Stomach (tissue), 9 donors: Measurements from ENCODE around the gene INSR. TPM values are rescaled to one million over a fixed set of nuclear protein-coding genes. Genes with fewer than 3 reads are reported as not detected.

Experiments
- DNase-seq, 2 donors: peaks; one replicate each; pipeline versions ENCODE4 v3.0.0 to v3.0.0-alpha.2; 2013 to 2019
- H3K27ac ChIP-seq, 5 donors: fragments of 200-600 bp in 4 of 5; sonication (generic) in 4 of 5; one replicate each; pipeline ENCODE4 v1.5.1; 2013 to 2019; ENCODE audit warnings: mild to moderate bottlenecking in 1 of 5, moderate library complexity in 1 of 5
- H3K27me3 ChIP-seq, 3 donors: fragments of 200-600 bp; sonication (generic); one replicate each; pipeline ENCODE4 v1.5.1; 2017 to 2019; ENCODE audit warnings: mixed run types in 1 of 3
- H3K36me3 ChIP-seq, 4 donors: fragments of 200-600 bp; sonication (generic); 1 replicate in 3 of 4; 2 replicates in 1 of 4; pipeline ENCODE4 v1.5.1; 2016 to 2019
- H3K4me1 ChIP-seq, 4 donors: fragments of 200-600 bp; sonication (generic); one replicate each; pipeline ENCODE4 v1.5.1; 2016 to 2019
- H3K4me3 ChIP-seq, 4 donors: fragments of 200-600 bp; sonication (generic) in 3 of 4; one replicate each; pipeline ENCODE4 v1.5.1; 2016 to 2019; ENCODE audit warnings: mild to moderate bottlenecking in 1 of 4
- H3K9me3 ChIP-seq, 4 donors: fragments of 200-600 bp; sonication (generic); one replicate each; pipeline ENCODE4 v1.5.1; 2016 to 2019
- CTCF ChIP-seq, 7 experiments: fragments of 450-650 bp in 4 of 7; fragments of 200-600 bp in 3 of 7; sonication (generic) in 3 of 7; IDR thresholded peaks; one replicate each; pipeline ENCODE4 v1.5.1; 2016 to 2019; ENCODE audit warnings: antibody characterized with exemption in 7 of 7, control low read depth in 2 of 7, mild to moderate bottlenecking in 1 of 7
- EP300 ChIP-seq: sonication (generic); formaldehyde crosslinking; IDR thresholded peaks from one replicate; pipeline ENCODE4 v1.6.1; 2017; ENCODE audit warnings: antibody characterized with exemption
- POLR2A ChIP-seq, 4 donors: fragments of 450-650 bp; IDR thresholded peaks; one replicate each; pipeline ENCODE4 v1.6.1; 2016; ENCODE audit warnings: antibody characterized with exemption in 4 of 4, control low read depth in 2 of 4, mild to moderate bottlenecking in 1 of 4, moderate library complexity in 1 of 4
- POLR2AphosphoS5 ChIP-seq, 3 donors: sonication (generic); formaldehyde crosslinking; IDR thresholded peaks; one replicate each; pipeline ENCODE4 v1.6.1; 2016; ENCODE audit warnings: antibody characterized with exemption in 3 of 3
- WGBS, 5 donors: extraction: QIAGEN DNeasy Blood & Tissue Kit in 3 of 5; methylation state at CpG; one replicate each; pipeline versions ENCODE4 v1.1.5 to v1.1.7; 2013 to 2018; 5-methylcytosine and 5-hydroxymethylcytosine counted together
- intact Hi-C: fragments of 100-400 bp; cut with DNase I; formaldehyde crosslinking; loops from one replicate; pipeline ENCODE4 v1.15.1; 2023; ENCODE audit warnings: low total_unique reads
- polyA plus RNA-seq, 3 donors: library from polyadenylated mRNA; stranded (reverse); fragments of 200-250 nt; gene quantifications; one replicate each; pipeline ENCODE4 v1.2.3, GENCODE V29; 2013
- total RNA-seq, 5 donors: library from RNA; depleted of rRNA; stranded (reverse); fragments of >200 nt; gene quantifications; one replicate each; pipeline versions ENCODE4 v1.1.0 to v1.2.3, GENCODE V29; 2014 to 2016
- donor health status: healthy with polysubstance abuse.
- donor health status: Bipolar disorder and iron deficiency.
- donor health status: healthy.

Gene INSR
- total and polyA plus RNA-seq, 8 donors = 4.4 to 513 (median 66.4) TPM

GRCh38 chr19:7303470-7303869, 9.3 kb upstream of the INSR start:
- Histone ChIP-seq H3K4me1 (no peaks in the 10 kb centered on the region), H3K36me3 (no peaks in the 10 kb centered on the region), H3K27ac (no peak overlapping the region), H3K4me3 (no peak overlapping the region), H3K27me3 (peaks cover 0 to 7% (median 0%) of the 10 kb centered on the region in 3 donors), H3K9me3 (no peaks in the 10 kb centered on the region)
- no peak for TF ChIP-seq POLR2AphosphoS5 (IDR thresholded peaks at IDR 0.05)
- TF ChIP-seq EP300 = no peak
- no peak for TF ChIP-seq POLR2A (IDR thresholded peaks at IDR 0.05)
- TF ChIP-seq CTCF (IDR thresholded peaks at IDR 0.05) = no peak
- no peak for DNase-seq
- 74 to 87% (median 83%) methylated on average over 4 of the region's 4 CpGs for WGBS, 5 donors
- intact Hi-C loops = no loop called here

- Histone ChIP-seq H3K27ac (no peak overlapping the region), H3K36me3 (no peaks in the 10 kb centered on the region), H3K9me3 (no peaks in the 10 kb centered on the region), H3K27me3 (peaks cover 0 to 11% (median 0%) of the 10 kb centered on the region in 3 donors), H3K4me3 (no peak overlapping the region), H3K4me1 (no peaks in the 10 kb centered on the region)
- DNase-seq = no peak
- intact Hi-C loops = no loop called here
- WGBS, 5 donors = 83 to 93% (median 86%) methylated on average over 5 of the region's 5 CpGs
- no peak for TF ChIP-seq POLR2AphosphoS5 (IDR thresholded peaks at IDR 0.05)
- no peak for TF ChIP-seq CTCF (IDR thresholded peaks at IDR 0.05)
- no peak for TF ChIP-seq POLR2A (IDR thresholded peaks at IDR 0.05)
- TF ChIP-seq EP300 = no peak
Measured at GRCh38 chr19:7301525-7301924, 7.3 kb upstream of the INSR start.

- Histone ChIP-seq H3K27ac (no peak overlapping the region), H3K4me3 (no peak overlapping the region), H3K36me3 (no peaks in the 10 kb centered on the region), H3K4me1 (peaks cover 6 to 19% (median 15%) of the 10 kb centered on the region in 4 donors), H3K9me3 (no peaks in the 10 kb centered on the region), H3K27me3 (peaks cover 0 to 11% (median 0%) of the 10 kb centered on the region in 3 donors)
- 47 to 62% (median 49%) methylated on average over 7 of the region's 7 CpGs for WGBS, 5 donors
- no peak for DNase-seq
- intact Hi-C loops = no loop called here
- no peak for TF ChIP-seq POLR2A (IDR thresholded peaks at IDR 0.05)
- TF ChIP-seq EP300 = no peak
- no peak for TF ChIP-seq POLR2AphosphoS5 (IDR thresholded peaks at IDR 0.05)
- TF ChIP-seq CTCF (IDR thresholded peaks at IDR 0.05) = no peak
Measured at GRCh38 chr19:7297742-7298141, 3.5 kb upstream of the INSR start.

GRCh38 chr19:7295912-7296536, 1.8 kb upstream of the INSR start:
- no peaks in the 10 kb centered on the region for H3K9me3 ChIP-seq
- DNase-seq = no peak
- intact Hi-C loops = no loop called here
- peaks cover 6 to 36% (median 29%) of the 10 kb centered on the region in 4 donors for H3K4me1 ChIP-seq
- H3K27ac ChIP-seq = peak overlapping the region in 1 of 5 donors; percentile 68
- peaks cover 0 to 11% (median 0%) of the 10 kb centered on the region in 3 donors for H3K27me3 ChIP-seq
- WGBS, 5 donors = 55 to 81% (median 70%) methylated on average over 6 of the region's 6 CpGs
- no peak for TF ChIP-seq EP300
- TF ChIP-seq CTCF (IDR thresholded peaks at IDR 0.05) = no peak
- no peak for TF ChIP-seq POLR2A (IDR thresholded peaks at IDR 0.05)
- no peak for TF ChIP-seq POLR2AphosphoS5 (IDR thresholded peaks at IDR 0.05)
- H3K4me3 ChIP-seq = no peak overlapping the region
- no peaks in the 10 kb centered on the region for H3K36me3 ChIP-seq
